HG03039 (cell line): ENCODE results near the gene RAB28.

ENCODE experiments used
- ATAC-seq: cut with Tn5 transposase; IDR thresholded peaks from one replicate; pipeline ENCODE4 v1.9.1; 2021; ENCODE audit warnings: mild to moderate bottlenecking, moderate library complexity; ENCODE audit not compliant: unreplicated experiment

Gene RAB28

GRCh38 chr4:13384055-13384454 lies 100.1 kb downstream of the RAB28 start:
- ATAC-seq: no peak

- no peak for ATAC-seq
These were observed 105.0 kb downstream of the RAB28 start for GRCh38 chr4:13378973-13379759.

- ATAC-seq: no peak
These were observed 113.1 kb downstream of the RAB28 start for GRCh38 chr4:13371048-13371447.

DNA sequence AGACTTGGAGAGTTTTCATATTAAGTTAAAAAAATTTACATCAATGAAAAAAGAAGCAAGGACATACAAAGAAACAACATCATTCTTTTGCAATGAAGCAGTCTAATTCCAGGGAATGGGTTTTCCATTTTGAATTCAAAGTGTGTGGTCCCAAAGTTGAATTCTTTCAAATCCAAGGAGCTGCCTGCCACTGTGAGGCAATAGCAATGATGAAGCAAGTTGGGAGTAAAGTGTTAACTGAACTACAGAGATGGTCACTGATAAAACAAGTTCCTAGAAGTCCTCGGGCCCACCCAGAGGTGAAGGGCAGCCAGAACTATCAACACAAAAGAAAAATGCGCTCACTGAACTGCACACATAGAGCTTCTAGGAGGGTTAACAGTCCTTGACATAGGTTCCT lies 115.9 kb downstream of the RAB28 start:
- no peak for ATAC-seq

DNA sequence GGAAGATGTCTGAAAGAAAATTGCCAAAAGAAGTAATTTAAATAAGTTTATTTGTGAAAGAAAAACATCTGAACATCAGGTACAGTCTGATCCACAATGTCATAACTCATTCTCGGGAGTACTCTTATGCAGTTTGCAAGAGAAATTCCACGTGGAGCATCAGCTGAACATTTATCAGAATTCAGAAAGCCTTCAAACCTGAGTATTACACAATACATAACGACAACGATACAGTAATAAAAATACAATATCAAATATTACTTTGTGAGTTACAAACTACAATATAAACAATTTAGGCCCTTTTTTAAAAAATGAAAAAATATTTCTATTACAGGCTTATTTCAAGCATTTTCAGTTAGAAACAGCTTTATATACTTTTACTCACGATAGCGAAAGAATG lies 116.4 kb downstream of the RAB28 start:
- no peak for ATAC-seq

DNA sequence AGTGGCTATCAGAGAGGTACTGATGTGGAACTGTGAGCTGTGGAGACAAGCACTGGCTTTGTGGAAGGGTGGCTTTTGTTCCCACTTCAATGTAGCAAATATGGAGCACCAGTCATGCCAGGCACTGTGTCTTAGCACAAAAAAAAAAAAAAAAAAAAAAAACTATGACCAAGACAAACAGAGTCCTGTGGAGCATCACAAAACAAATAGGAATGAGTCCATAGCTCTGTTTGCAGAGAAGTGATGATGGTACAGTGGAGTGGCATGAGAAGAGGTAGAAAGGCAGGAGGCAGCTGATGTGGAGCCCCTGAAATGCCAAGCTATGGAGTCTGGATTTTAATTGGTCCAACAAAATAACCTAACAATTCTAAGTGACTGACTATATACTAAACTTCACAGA lies 116.9 kb downstream of the RAB28 start:
- ATAC-seq: no peak

DNA sequence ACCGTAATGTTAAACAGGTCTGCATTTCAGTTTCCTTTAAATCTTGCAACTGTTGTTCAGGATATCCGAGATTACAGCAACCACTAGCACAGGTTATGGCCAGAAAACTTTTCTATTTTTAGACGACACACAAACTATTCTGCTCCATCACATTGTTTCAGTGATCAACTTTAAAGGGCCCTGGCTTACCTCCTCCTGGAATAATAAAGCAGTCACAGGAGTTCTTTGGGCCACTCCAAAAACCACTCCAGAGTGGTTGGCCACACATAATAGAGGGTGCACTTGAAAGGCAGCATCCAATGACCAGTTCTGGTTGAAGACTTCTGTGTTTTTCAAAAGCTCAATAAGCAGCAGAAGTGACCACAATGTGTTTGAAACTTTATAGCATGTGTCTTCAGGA lies 118.9 kb downstream of the RAB28 start:
- no peak for ATAC-seq

DNA sequence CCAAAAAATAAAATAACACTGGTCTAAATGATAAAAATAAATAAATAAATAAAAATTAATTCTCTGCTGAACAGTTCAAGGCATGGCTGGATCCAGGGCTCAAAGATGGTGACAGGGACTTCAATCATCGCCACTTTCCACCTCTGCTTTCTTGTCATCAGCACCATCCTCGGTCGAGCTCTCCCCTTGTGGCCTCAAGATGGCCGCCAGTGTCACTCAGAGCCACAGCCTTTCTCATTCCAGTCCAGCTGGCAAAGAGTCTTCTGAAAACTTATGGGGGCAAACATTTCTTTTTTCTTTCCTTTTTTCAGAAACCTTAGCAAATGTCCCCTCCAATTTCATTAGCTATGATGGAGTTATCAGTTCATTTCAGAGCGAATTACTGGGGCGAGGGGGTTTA lies 119.5 kb downstream of the RAB28 start:
- ATAC-seq: no peak

DNA sequence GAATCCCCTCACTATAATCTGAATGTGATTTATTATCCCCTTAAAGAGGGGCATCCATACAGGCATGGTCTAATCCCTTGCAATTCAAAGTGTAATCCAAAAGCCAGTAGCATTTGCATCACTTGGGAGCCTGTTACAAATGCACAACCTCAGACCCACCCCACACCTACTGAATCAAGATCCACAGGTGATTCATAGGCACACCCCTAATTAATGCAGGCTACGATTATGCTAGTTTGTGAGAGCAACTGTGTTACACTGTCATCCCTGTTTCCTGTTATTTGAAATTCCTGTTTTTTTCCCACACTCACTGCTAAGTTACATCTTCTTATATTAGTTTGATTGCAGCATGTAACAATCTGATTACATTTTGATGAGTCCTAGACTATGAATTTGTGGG lies 120.0 kb downstream of the RAB28 start:
- no peak for ATAC-seq

DNA sequence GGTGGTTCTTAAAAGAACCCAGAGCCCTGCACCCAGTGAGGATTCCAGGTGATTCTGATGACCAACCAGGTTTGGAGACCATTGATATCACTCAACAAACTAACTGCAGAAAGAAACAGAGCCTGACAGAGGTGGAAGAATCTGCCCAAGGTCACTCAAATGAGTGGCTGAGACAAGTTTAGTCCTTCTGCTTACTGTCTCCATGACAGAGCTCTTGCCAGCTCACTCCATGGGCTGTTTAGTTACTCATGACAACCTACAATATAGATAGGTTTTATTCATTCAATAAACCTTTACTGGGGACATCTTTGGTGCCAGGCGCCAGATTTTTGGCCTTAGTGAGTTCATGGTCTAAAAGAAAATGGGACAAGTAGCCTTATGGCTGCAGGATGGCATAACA lies 124.3 kb downstream of the RAB28 start:
- no peak for ATAC-seq

DNA sequence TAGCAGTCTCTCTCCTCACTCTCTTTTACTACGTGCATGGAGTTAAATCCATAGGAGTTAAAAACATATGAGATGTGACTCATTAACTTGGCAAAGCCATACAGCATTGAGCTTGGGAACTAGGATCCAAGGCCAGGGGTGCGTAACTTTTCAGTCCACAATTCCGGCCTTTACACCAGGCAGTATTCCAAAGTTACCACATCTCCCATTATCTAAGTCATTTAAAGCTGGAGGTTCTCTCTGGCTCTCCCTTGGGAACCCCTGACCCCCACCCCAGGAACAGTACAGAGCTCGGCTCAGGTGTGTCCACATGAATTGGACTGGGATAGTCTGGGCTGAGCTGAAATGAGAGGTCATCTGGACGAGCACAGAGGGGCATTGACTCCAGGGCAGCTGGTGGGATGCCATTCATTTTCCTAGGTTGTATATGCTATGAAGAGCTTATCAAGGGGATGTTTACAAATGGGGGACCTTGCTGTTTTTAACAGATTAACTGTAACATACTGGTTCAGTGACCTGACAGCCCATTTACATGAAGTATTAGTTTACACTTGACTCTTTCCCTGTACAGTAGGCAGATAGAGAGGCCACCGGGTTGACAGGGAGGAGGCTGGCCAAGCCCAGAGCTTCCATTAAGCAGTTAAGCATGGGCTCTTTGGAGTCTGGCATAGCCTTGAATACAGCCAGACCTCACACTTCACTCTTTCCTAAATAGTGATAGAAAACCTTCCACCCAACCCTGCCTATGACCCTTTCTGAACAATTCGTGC lies 128.8 kb downstream of the RAB28 start:
- no peak for ATAC-seq

GRCh38 chr4:13349096-13349495 lies 135.0 kb downstream of the RAB28 start:
- ATAC-seq: no peak

- ATAC-seq: no peak
These were observed 135.9 kb downstream of the RAB28 start for GRCh38 chr4:13348216-13348615.

DNA sequence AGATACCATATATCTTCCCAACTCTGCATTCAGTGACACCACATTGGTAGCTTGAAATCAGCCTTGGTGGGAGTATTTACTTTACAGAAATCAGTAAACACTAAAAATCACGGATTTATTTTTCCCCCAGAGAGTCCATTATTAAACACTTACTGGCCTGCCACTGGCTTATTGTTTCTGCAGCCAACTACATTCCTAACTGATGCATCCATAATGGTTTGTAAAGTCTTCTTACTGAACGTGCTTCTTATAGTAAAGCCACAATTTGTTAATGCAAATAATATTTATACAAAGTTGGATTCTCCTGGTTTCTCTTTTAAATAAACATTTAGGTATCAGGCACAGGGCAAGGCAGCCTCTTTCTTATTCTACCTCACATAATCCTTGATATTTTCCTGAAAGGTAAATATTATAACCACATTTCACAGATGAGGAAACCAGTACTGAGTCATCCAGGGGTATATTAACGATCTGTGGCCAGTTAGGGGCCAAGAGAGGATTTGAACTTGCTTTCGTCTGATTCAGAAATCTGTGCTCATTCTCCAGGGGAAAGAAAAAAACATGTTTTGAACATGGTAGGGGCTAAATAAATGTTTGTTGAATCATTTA lies 136.5 kb downstream of the RAB28 start:
- ATAC-seq: no peak

- no peak for ATAC-seq
These were observed 139.9 kb downstream of the RAB28 start for GRCh38 chr4:13344216-13344615.

- ATAC-seq: no peak
These were observed 143.5 kb downstream of the RAB28 start for GRCh38 chr4:13340672-13341071.

DNA sequence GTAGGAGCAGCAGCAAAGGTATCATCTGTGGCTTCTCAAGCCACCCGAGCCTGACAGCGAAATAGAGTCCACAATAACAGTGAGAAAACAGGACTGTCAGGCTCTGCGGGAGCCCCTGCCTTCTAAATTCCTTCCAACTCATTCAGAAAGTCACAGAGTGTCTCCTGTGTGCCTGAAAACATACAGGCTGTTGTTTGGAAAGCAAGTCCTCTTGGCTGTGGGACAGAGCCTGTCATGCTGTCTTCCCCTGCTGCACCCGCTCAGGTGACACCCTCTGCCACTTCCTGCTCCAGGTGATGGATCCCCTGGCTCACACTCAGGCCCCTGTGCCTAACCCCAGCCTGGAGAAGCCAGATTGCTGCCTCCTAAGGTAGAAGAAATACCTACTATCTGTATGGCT lies 152.3 kb downstream of the RAB28 start:
- no peak for ATAC-seq

DNA sequence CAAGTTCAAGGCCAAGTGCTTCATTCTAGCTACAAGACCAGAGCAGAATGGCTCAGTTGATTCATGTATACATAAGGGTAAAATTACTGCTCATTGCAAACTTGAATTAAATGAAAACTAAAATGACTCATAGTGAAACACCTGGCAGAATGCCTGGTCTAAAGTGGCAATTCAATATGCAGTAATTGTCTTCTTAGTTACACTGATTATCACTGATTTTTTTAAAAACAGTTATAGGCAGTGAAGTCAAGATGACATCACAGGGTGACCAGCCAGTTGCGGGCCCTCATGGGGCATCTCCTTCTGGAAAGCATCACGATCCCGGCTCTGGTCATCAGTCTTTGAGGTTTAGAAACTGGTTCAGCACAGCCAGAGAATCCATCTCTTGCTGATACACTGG lies 154.2 kb downstream of the RAB28 start:
- ATAC-seq: no peak

DNA sequence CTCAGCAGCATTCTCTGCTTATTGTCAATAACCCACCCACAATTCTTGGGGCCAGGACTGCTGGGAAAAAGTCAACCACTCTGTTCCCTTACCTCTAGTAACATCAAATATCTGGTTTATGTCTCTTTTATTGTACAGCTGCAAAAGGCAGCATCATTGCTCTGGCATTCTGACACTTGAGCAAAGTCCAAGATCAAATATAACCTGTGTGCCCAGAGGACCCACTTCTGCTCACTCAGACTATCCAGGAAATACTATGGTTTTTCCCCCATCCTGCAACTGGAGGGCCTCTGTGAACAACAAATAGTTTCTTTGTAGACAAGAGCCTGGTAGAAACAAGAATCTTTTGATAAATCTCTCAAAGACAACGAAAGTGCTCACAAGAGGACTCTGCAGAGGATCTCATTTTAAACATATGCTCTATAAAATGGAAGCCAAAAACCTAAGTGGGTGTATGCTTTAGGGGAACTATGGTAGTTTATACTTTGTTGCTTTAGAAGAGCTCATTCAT lies 154.7 kb downstream of the RAB28 start:
- no peak for ATAC-seq

GRCh38 chr4:13328591-13328990 lies 155.5 kb downstream of the RAB28 start:
- ATAC-seq: no peak

DNA sequence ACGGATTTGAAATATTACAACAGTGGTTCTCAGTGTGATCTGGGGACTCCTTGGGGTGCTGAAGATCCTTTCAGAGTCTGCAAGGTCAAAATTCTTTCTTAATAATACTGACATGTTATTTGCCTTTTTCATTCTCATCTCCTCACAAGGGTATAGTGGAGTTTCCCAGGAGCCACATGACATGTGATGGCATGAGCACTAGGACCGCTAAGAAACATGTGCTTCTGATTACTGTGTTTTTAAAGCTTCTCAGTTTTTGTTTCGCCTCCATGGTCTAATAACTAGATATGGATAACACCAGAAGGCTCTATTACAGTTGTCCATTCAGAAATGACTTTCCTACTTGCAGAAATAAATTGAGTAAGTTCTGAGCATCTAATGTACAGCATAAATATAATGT lies 156.1 kb downstream of the RAB28 start:
- ATAC-seq: no peak

- no peak for ATAC-seq
These were observed 158.4 kb downstream of the RAB28 start for GRCh38 chr4:13325744-13326143.
